G401.6 (cell line): Measurements from ENCODE around the gene CEBPA.
"Not testable (repeated sequence)": the region's sequence is repeated elsewhere in the genome, so short reads cannot be mapped to it uniquely, and the experiment has no call there.

ENCODE experiments used
- FAIRE-seq: peaks from 2 replicates; lab custom pipeline; 2012; peaks lifted over from hg19 to GRCh38; lab: Jason Lieb, UNC

The CEBPA gene

DNA sequence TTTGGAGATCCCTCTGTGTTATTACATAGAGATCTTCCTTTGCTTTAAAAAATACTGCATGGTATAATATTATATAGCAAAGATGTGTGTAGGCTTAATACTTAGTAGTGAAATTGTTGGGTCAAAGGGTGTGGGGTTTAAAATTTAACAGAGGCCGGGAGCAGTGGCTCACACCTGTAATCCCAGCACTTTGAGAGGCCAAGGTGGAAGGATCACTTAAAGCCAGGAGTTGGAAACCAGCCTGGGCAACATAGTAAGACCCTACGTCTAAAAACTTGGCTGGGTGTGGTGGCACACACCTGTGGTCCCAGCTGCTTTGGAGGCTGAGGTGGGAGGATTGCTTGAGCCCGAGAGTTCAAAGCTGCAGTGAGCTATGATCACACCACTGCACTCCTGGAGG is 22.3 kb upstream of the CEBPA start:
- no peak for FAIRE-seq

DNA sequence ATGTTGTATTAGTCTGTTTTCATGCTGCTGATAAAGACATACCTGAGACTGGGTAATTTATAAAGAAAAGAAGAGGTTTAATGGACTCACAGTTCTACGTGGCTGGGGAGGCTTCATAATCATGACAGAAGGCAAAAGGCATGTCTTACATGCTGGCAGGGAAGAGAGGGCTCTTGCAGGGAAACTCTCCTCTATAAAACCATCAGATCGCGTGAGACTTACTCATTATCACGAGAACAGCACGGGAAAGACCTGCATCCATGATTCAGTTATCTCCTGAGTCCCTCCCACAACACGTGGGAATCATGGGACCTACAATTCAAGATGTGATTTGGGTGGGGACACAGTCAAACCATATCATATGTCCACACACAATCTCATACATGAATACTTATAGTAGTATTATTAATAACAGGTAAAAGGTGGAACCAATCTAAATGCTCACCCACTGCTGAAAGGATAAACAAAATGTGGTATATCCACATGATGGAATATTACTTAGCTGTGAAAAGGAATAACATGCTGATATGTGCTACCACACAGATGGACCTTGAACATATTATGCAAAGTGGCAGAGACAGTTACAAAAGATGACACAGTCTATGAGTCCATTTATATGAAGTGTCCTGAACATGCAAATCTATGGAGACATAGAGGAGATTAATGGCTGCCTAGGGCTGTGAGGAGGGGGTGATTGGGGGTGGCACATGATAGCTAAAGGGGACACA is 20.9 kb upstream of the CEBPA start:
- FAIRE-seq = no peak

DNA sequence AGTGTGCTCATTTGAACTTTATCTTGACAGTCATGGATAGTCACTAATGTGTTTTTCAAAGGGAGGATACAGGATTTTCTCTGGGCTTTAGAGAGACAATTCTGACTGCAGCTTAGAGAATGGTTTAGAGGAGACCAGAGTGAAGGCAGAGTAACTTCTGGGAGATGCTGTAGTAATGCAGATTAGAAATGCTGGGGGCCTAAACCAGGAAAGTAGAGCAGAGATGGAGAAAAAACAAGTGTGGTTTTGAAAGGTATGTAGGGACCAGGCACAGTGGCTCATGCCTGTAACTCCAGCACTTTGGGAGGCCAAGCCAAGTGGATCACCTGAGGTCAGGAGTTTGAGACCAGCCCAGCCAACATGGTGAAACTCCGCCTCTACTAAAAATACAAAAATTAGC is 18.3 kb upstream of the CEBPA start:
- FAIRE-seq = no peak

DNA sequence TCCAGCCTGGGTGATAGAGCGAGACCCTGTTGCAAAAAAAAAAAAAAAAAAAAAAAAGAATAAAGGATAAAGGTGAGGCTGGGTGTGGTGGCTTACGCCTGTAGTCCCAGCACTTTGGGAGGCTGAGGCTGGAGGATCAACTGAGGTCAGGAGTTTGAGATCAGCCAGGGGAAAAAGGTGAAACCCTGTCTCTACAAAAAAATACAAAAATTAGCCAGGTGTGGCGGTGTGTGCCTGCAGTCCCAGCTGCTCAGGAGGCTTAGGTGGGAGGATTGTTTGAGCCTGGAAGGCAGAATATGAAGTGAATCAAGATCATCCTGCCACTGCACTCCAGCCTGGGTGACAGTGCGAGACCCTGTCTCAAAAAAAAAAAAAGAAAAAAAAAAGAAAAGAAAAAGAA is 15.7 kb upstream of the CEBPA start:
- FAIRE-seq = not testable (repeated sequence)

DNA sequence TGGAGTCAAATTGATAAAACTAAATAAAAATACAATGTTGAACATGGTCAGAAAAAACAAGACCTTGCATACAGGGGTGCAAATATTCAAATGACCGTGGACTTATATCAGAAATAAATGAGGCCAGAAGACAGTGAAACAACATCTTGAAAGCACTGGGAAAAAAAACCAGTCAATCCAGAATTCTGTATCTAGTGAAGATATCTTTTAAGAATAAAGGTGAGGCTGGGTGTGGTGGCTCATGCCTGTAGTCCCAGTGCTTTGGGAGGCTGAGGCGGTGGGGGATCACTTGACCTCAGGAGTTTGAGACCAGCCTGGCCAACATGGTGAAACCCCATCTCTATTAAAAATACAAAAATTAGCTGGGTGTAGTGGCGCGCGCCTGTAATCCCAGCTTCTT is 15.2 kb upstream of the CEBPA start:
- no peak for FAIRE-seq

DNA sequence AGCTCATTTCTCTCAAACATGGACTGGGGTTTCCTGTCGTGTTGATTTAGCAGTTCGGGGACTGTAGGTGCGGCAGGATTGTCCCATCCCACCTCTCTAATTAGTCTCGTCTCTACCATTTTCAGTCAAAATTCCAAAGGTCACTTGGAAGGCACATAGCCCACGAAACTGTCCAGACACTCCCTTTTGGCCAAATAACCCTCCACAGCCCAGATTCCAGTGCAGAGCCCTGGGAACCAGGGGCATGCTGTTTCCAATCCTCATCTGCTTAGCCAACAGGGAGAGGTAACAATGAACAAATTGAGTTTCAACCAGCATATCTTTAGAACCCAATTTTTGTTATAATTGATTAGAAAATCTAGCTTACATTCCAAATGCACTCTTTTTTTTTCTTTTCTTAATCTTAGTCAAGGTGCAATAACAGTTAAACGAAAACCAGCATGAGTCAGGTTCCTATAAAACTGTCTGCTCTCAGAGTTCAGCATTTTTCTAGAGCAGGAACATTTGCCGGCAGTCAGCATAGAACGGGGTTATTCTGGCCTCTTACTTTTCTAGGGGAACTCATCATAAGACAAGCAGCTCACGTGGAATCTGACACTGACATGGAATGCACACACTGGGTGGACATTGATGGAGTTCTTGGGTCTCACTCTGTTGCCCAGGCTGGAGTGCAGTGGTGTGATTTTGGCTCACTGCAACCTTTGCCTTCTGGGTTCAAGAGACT is 14.4 kb upstream of the CEBPA start:
- FAIRE-seq = no peak

DNA sequence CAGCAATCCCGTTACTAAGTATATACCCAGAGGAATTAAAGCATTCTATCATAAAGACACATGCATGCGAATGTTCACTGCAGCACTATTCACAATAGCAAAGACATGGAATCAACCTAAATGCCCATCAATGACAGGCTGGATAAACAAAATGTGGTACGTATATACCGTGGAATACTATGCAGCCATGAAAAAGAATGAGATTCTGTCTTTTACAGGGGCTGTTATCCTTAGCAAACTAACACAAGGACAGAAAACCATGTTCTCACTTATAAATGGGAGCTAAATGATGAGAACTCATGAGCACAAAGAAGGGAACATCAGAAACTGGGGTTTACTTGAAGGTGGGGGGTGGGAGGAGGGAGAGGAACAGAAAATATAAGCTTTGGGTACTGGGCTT is 10.5 kb upstream of the CEBPA start:
- not testable (repeated sequence) for FAIRE-seq

DNA sequence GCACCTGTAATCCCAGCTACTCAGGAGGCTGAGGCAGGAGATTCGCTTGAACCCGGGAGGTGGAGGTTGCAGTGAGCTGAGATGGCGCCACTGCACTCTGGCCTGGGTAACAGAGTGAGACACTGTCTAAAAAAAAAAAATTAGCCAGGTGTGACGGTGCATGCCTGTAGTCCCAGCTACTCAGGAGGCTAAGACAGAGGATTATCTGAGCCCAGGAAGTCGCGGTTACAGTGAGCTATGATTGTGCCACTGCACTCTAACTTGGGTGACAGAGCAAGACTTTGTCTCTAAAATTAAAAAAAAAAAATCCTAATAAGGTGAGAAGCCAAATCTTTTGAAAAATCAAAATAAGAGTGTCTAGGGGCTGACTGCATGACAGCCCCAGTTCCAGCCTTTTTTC is 9.7 kb upstream of the CEBPA start:
- FAIRE-seq = no peak

DNA sequence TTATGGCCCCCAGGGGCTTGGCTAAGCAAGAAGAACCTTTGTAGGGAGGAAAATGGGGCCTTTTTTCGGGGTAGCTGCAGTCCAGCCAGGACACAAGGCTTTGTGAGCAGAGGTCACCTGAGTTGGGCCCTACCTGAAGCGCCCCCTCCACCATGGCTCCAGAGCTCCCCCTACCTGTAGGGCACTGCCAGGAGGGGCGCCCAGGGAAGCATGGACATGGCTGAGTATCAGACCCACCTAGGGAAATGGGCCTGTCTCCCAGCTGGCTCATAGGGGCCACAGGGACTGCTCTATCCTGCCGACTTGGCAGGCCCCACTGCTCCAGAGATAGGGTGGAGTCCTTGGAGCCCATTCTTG is 9.0 kb upstream of the CEBPA start:
- no peak for FAIRE-seq

DNA sequence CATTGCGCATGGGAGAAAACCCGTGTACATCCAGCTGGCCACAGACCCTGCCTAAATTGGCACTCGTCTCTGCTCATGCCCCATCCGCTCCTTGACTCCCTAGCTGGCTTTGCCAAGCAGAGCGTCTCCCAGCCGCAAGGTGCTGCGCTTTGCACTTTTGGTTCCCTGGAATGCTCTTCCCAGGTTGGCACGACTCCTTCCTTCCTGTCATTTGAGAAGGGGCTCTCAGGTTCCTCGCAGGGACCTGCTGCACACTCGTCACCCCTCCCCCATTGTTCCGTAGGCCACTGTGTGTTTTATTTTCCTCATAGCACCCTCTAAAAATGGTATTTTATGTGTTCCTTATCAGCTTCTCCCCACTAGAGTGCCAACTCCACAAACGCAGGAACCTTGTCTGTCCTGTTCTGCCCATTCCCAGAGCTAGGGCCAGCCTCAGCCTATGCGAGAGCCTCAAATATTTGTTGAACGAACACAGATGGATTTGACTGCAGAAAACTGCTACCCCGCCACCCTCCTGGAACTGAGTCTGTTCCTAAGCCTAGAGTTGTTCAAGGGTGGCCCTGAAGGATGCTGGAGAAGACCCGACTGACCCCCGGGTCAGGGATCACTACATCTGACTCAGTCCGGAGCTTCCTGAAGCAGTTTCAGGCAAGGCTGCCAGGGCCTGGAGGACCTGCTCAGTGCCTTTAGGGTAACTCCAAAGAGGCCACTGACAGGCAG is 8.4 kb upstream of the CEBPA start:
- no peak for FAIRE-seq

DNA sequence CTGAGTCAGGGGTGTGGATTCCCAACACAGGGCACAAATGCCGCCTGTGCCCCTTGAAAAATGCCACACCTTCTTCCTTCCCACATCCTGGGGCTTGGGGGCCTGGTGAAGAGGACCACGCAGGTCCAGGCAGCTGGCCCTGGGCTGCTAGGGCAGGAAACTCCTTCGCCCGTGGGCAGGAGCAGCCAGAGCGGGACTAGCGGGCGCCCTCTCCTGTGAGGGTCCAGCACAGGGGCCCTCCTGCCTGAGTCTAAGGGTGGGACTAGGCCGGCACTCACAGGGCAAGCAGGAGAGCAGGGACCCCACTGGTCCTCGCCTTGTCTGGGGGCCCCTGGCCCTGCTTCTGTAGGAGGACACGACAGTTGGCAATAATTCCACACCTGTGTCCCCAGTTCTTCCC is 7.5 kb upstream of the CEBPA start:
- FAIRE-seq = no peak

DNA sequence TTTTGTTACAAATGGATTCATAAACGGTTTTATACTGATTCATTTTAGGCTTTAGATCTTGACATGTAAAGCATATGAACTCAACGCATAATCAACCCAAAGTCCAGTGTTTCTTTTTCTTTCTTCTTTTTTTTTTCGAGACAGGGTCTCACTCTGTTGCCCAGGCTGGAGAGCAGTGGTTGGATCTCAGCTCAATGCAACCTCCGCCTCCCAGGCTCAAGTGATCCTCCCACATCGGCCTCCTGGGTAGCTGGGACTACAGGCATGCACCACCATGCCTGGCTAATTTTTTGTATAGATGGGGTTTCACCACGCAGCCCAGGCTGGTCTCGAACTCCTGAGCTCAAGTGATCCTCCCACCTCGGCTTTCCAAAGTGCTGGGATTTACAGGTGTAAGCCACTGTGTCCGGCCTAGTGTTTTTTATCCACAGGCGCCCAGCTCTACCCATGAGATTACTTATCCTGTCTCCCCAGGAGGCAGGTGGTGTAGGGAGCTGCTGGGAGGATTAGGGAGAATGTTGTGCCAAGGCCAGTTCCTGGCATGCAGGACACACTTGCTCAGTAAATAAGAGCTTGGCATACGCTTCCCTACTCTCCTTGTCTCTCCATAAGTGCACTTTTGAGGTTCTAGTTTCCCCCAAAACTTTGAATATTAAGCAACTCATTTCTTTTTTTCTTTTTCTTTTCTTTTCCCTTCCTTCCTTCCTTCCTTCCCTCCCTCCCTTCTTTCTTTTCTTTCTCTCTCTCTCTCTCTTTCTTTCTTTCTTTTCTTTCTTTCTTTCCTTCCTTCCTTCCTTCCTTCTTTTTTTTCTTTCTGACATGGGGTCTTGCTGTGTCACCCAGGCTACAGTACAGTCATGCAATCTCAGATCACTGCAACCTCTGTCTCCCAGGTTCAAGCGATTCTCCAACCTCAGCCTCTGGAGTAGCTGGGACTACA is 4.8 kb upstream of the CEBPA start:
- FAIRE-seq = no peak

DNA sequence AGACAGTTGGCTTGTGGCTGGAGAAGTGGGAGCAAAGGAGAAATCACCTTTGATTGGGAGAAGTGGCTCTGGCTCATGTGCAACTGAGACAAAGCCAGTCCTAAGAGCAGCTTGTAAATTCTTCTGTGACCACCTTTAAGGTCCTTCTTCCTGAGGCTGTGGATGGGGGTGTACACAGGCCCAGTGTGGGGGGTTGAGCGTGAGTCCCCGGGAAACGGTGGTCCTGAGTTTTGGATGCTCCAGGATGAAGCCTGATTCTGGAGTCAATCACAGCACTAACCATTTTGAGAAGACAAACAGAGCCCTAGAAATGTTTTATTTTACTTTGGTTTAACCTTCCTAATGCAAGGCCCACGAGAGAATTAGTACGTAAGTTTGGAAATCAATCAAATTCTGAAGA is 3.9 kb upstream of the CEBPA start:
- no peak for FAIRE-seq

DNA sequence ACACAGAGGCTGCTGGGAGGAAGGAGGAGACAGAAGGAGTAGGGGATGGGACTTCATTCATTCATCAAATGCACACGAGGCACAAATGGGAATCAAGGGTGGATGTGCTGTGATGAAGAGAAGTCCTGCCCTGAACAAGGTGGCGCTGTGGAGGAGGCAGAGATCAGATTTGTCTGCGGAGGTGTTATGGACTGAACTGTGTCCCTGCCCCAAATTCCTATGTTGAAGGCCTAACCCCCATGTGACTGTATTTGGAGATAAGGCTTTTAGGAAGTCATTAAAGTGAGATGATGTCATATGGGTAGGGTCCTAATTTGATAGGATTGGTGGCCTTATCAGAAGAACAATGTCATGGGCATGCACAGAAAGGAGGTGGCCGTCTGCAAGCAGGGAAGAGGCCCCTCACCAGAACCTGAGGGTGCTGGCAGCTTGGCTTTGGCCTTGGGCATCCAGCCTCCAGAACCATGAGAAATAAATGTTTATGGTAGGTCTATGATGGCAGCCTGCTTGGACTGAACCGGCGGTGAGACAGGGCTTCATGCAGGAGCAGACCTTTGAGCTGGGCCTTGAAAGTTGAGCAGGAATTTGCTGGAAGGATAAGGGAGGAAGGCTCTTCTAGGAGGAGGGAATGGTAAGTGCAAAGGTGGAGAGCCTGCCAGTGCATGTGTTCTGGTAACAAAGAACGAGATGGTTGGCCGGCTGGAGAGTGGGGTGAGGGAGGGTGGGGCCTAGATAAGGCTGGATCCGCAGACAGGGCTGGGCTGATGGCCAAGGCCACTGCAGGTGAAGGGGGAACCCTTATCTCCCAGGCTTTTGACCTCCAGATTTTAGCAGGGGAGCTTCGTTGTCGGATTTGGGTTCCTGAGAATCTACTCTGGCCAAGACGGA is 2.7 kb upstream of the CEBPA start:
- no peak for FAIRE-seq

DNA sequence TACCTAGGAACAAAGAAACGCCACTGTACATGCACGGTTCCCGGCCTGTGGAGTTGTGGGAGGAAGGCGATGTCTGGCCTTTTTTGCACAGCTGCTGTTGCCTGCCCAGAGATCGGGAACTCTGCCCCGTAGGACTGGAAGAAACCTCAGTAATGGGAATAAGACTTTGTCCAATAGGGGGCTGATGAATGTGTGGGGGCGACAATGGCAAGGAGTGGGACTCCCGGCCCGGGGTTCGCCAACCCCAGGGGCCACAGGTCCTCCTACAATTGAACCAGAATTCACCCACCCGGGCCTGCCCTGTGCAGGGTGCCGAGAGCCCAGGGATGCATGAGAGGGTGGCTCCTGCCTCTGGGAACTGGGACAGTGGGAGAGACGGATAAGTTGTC is 2.0 kb upstream of the CEBPA start:
- FAIRE-seq = no peak

DNA sequence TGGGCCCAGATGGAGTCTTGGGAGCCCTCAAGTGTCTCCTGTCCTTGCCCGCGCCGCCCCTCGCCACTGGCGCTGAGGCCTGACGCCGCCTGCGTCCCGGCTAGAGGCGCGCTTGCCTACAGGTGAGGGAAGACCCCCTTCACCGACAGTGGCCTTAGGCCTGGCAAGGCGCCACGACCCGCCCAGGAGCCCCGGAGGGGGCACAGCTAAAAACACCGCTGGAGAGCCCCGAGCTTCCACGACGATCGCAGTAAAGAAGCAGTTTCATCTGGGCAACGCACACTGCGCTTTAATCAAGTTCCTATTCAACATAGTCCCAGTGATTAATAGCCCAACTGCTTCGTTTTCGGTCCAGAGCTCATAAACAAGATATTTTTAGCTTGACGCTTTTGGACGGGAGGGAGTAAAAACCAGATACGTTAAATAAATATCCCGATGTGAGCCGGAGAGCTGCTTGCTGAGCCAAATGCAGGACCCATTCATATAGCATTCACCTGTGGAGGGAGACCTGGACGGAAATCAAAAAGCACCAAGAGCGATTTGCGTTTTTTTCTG is 1.5 kb upstream of the CEBPA start:
- no peak for FAIRE-seq

DNA sequence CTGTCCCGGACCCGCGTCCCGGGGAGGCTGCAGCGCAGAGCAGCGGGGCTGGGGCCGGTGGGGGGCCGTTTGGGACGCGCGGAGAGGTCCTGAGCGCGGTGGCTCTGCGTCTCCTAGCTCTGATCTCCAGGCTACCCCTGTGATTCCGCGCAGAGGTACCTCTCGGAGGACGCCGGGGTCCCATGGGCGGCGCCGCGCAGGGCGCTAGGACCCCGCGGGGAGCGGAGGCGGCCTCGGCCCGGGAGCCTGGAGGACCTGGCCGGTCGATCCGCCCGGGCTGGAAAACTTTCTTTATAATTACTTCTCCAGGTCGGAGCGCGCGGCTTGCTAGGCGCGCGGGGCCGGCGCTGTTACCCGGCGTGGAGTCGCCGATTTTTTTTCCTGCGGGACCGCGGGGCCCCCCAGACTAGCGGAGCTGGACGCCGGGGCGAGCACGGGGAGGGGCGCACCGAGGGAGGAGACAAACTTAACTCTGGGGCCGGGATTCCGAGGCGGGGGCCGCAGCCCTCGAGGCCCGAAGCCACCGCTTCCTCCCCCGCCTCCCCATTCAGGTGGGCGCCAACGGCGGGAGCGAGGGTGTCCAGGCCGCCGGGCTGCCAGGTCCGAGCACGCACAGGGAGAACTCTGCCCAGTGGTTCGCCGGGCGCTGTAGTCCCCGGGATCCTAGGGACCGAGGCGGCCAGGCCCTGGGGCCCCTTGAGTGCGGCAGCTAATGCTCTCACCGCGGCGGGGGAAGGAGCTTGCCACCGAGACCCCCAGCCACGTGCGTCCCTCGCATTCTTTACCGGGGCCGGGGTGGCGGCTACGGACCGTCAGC is 848 bp upstream of the CEBPA start:
- FAIRE-seq = no peak

DNA sequence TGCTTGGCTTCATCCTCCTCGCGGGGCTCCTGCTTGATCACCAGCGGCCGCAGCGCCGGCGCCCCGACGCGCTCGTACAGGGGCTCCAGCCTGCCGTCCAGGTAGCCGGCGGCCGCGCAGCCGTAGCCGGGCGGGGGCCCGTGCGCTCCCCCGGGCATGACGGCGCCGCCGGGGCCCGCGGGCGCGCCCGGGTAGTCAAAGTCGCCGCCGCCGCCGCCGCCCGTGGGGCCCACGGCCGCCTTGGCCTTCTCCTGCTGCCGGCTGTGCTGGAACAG is 497 bp downstream of the CEBPA start:
- FAIRE-seq = no peak

DNA sequence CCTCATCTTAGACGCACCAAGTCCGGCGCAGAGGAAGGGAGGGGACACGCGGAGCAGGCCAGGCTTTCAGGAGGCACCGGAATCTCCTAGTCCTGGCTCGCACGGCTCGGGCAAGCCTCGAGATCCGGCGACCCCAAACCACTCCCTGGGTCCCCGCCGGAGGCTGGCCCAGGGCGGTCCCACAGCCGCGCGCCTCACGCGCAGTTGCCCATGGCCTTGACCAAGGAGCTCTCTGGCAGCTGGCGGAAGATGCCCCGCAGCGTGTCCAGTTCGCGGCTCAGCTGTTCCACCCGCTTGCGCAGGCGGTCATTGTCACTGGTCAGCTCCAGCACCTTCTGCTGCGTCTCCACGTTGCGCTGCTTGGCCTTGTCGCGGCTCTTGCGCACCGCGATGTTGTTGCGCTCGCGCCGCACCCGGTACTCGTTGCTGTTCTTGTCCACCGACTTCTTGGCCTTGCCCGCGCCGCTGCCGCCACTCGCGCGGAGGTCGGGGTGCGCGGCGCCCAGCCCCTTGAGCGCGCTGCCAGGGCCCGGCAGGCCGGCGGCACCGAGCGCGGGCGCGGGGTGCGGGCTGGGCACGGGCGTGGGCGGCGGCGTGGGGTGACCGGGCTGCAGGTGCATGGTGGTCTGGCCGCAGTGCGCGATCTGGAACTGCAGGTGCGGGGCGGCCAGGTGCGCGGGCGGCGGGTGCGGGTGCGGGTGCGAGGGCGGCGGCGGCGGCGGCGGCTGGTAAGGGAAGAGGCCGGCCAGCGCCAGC is 1.0 kb downstream of the CEBPA start:
- no peak for FAIRE-seq

DNA sequence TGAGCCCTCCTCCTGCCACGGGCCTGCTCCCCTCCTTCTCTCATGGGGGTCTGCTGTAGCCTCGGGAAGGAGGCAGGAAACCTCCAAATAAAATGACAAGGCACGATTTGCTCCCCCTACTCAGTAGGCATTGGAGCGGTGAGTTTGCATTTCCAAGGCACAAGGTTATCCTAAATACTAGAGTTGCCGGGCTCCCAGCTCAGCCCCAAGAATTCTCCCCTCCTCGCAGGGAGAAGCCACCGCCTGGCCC is 1.5 kb downstream of the CEBPA start:
- no peak for FAIRE-seq
